GM19324 (cell line): ENCODE results near the gene DOCK9.
A peak's percentile ranks its signal among the peaks of the same experiment; 100 is the strongest.

Experiments used
- ATAC-seq: cut with Tn5 transposase; IDR thresholded peaks from one replicate; pipeline ENCODE4 v1.9.1; 2021; ENCODE audit warnings: mild to moderate bottlenecking, moderate library complexity; ENCODE audit not compliant: unreplicated experiment, low FRiP score

DOCK9 gene

DNA sequence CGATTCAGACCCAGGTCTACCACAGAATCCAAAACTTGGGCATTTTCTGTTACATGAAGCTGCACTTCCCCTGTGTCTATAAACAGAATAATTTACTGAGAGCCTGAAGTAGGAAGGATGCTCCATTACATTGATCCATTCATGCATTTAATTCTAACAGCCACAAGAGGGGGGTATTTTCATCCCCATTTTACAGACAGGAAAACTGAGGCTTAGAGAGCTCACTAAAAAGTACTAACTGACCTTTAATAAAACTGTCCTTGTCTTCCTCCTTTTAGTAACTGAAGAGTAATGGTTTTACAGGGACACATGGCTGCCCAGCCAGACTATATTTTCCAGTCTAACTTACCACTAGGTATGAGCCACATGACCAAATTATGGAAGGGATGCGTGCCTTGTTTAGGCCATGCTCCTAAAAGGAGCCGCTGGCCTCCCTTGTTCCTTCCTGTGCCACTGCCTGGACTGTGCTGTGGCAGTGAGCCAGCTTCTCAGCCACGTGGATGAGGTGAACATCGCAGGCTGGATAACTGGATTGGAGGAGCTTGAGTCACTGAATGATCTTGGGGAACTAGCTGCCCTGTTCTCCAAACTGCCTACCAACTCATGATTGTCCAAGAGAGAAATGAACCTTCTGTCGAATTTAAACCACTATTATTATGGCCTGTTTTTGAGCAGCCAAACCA lies 108.3 kb downstream of the DOCK9 start:
- no peak for ATAC-seq

DNA sequence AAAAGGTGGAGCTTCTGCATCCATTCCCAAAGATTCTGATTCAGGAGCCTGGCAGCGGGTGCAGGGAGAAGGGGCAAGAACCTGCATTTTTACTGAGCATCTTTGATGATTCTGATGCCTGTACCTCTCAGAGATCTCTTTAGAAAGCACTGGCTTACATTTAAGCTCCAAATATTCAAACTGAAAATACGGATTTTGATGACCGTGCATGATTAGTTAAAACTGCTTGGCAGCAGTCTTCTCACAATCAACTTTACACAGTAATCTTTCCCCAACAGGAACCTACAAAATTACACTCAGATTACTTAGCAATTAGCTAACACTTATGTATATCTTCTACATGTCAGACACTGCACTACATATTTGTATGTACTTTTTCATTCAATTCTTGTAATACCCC lies 108.9 kb downstream of the DOCK9 start:
- no peak for ATAC-seq

DNA sequence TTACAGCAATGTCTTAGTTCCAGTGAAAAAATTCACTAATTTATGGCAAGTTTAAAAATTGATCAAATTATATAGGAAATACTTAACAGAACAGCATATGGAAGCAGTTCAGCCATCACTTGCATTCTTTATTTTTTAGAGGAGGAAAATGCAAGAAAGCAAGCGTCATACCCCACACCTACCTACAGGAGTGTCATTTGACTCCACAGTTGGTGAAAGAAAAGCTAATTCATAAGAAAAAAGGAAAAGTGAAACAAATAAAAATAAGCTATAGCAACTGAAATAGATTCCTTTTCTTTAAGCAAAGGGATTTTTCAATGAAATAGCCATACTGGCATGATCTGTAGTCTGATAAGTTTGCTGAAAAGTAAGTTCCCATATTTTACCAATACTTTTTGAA lies 111.0 kb downstream of the DOCK9 start:
- ATAC-seq: no peak

DNA sequence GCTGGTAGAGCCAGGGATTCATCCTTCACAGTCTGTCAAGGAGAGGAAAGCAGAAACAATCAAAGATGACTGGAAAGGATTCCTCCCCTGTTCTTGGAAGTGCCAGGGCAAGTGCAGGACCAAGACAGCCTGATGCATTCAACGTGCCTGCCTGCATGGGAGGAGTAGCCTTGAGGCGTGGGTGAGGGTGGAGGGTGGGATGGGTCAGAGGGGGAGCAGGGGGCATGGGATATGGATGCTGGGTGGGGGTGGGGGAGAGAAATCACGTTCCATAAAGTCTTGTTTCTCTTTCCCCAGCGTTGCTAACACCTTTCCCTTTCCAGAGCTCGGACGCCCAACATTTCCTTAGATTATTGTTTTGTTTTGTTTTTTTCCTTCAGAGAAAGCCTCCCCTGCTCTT lies 117.4 kb downstream of the DOCK9 start:
- ATAC-seq: no peak

DNA sequence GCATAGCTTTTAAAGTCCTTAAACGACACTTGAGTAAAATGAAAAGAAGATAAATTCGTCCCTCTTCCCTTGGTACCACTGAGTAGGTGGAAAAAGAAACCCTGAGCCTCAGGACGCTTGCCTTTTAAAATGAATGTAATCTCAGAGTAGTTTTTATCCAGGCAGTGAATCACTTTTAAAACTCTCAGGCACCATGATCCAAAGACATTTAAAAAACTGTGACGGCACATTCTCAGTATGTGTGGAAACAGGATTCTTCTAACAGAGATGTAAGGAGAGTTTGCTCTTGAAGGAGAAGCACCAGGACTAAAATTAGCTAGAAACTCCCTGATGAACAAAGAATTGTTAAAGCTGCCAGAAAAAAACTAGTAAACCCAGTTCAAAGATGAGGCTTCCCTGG lies 119.7 kb downstream of the DOCK9 start:
- no peak for ATAC-seq

DNA sequence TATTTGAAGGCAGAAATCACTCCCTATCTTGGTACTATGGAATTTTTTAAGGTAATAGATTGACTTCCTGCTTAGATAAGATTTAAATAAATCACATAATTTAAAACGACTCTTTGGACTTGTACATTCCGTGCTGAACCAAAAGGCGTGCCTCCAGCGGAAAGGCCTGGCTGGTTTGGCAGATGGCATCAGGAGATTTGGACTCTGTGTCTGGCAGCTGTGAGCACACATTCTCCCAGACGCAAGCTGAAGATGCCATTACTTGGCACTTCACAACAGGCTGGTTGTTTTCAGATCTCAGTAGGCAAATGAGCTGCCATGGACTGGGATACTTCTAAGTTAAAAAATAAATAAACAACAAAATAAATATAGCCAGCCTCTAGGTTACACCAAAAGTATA lies 120.9 kb downstream of the DOCK9 start:
- ATAC-seq: no peak

DNA sequence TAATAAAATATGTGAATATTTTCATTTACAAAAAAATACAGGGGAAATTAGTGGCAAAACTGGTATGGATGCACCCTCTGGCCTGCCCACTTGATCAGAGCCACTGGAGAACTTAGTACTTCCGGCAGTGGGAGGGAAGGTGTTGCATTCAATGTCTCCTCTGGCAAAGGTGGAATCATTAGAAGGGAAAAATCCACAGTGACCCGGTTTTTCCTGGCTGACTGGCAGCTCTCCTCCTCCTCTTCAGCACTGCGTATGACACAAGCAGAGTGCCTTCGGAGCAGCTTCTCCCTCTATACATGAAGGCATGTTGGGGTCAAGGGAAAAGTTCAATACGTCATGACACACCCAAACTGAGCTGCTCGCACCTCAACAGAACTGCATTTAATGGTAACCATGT lies 123.4 kb downstream of the DOCK9 start:
- no peak for ATAC-seq

DNA sequence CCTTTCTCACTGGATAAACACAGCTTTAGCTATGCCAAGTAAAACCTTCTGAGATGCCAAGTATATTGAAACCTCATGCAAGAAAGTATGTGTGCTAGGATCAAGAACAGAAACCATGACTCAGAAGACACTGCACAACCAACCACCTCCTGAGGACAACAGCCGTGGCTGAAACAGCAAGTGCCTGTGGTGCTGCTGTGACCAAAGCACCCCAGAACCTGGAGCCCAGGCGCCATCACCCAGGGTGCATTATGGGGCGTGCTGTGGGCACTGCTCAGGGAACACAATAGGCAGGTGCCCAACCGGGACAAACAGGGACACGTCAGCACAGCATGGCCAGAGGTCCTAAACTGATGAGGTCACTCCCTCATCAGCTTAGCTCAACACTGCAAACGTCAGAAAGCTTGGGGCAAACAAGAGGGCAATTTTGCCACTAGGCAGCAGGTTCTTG lies 124.1 kb downstream of the DOCK9 start:
- peak; percentile 99 for ATAC-seq

DNA sequence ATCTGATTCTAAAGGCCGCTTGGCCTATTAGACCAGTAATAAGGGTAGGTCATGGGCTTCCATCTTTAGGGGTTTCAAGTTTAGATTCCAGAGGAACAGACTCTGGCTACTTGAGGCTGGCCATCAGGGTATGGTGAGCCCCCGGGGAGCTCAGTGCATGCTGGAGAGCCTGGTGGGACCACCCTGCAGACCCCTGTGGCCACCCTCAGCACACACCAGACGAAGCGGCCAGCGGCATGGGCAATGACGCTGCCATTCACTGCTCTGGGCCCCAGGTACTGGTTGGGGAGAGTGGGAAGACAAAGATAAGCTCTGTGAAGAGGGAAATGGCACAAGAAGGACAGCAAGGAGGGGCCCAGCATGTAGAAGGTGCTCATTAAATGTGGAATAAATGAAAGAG lies 126.6 kb downstream of the DOCK9 start:
- no peak for ATAC-seq

DNA sequence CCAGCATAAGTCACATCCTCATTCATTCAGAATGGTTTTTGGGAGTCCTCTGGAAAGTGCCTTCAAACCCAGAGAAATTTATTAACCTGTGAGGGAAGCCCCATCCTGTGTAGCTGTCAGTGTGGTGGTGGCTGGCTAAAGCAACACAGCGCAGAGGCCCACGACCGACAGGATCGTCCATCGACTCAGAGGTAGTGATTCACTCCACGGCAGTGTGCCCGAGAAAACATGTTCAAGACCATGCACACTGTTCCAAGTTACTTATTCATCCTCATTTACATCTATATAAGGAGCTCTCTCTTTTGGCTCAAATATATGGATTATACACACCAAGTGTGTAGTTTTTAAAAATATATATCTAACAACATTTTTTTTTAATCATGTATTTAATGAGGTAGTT lies 129.1 kb downstream of the DOCK9 start:
- ATAC-seq: no peak

DNA sequence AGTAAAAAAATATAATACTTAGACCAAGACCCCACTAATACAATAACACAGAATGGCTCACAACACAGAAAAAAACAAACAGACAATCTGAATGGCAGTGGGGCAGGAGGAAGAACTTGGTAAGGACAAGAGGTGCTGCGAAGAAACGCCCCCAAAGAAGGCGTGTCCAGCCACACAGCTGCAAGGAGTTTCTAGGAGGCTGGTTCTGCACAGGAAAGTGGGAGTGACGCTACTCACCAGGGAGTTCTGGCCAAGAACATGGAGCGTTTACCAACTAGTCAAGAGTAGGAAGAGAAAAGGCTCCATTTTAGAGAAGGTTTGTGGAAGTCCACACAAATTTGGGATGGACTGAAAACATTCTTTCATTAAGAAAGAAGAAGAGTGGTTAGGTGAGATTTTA lies 130.1 kb downstream of the DOCK9 start:
- ATAC-seq: no peak

DNA sequence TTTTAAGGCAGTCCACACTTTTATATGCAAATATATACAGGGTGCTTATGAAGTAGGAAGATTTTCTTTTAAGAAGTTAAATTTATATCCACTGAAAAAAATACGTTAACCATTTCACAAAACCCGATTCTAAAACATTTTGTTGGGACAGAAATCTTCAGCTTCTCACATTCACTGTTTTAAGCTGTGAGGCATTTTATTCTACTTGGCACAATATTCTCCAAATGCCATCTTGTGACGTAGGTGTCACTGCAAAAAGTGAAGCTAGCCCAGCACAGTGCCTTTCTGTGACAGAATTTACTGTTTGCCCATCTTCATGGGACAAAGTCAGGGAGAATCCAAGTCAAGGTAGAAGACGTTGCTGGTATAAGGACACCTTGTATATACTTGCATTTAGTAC lies 130.9 kb downstream of the DOCK9 start:
- ATAC-seq: no peak

DNA sequence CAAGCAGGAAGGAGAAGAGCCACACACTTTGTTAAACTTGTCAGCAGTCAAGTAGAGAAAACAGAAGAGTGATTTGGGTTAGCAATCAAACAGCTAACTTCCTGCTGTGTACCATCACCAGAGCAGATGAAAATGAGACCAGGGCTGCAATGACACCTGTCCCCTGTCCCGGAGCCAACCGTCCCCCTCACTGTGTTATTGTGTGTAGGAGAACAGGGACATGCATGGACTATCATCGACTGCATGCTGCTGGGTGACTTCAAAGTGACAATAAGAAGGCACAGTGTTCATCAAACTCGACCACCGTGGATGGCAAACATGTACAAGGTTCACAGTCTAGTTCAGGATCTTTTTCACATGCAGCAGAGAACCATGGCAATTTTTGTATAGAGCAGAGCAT lies 131.3 kb downstream of the DOCK9 start:
- no peak for ATAC-seq

DNA sequence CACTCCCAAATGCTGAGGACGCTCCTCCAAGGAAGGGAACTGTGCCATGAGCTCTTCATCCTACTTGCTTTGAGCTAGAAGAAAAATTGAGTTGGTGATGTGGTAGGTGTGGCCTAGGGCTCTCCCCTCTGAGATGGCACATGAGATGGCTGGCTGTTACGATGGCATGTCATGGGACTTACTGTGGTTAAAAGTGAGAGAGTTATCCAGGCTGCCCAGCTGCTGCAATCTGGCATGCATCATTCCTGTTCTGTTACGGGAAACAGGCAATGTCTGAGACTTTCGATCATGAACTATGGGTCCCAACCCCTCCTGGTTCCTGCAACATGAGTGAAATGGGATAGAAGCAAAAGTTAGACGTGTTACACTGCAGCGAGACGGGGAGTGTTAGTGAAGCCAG lies 132.1 kb downstream of the DOCK9 start:
- ATAC-seq: no peak

DNA sequence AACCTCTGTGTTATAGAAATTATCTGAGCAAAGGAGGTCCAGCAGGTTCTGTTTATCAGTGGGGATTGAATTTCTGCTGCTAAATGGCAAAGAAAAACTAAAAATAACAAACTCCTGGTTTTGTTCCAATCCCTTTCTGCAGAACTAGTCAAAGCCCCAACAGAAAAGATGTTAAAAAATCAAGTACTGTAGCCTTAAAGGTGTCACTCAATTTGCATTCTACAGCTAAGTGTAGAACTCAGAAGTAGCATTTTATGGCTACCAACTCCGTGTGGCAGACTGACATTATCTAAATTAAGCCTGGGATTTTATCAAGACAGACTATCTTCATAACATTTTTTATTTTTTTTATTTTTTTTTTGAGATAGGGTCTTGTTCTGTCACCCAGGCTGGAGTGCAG lies 133.8 kb downstream of the DOCK9 start:
- ATAC-seq: no peak

DNA sequence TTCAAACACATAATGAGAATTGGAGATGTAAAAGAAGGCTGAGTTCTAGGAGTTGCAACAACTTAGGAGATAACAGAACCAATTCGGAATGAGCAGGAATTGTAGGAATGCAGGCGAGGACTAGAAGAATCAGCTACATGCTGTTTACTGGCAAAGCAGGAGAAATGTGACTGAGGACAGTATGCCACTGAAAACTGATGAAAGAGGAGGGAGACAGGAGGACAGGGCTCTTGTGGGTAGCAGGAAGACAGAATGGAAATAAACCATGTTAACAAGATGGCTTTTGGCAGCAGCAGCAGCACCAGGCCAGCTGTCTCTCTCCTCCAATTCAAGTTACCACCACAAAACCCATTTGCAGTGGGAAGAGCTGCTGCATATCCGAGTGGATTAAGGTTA lies 134.4 kb downstream of the DOCK9 start:
- ATAC-seq: no peak

DNA sequence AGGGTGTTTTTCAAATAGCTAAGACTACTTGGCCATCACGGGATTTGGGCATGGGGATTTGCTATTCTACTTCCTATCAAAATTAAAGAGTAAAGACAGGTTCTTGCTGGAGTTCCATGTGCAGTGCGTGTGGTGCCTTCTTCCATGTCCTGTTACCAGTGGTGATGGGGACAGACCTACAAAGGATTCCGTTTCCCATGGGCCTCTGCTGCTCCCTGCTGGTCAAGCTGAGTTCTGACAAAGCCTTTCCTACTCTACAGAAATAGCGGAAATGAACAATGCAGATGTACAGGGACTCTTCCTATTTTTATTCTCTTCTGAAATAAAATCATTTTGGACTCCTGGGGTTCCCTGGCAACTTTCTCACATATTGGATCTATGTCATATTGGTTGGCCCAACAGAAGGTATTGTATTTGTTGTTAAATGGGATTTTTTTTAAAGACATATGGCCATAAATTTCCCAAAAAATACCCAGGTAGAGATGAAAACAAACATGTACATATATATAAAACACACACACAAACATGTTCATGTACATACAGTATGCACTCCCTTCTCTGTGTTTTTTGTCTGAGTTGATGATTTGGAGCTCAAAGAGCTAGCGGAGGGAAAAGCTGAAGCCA lies 134.9 kb downstream of the DOCK9 start:
- ATAC-seq: peak; percentile 88

DNA sequence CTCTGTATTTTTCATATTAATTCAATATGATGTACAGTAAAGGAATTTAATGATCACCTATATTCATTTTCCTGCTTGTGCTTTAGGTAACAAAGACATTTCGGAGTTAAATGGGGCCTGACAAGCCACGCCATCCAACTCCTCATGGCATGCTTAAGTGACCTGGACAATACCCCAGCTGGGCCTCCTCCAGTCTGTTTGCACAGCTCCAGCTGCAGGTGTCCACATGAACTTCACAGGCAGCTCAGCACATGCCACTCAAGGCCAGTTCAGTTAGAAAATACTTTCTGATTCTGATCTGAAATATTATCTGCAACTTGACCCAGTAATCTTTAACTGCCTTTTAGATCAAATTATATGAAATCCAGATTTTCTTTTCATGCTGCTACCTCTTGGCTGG lies 135.8 kb downstream of the DOCK9 start:
- ATAC-seq: no peak

DNA sequence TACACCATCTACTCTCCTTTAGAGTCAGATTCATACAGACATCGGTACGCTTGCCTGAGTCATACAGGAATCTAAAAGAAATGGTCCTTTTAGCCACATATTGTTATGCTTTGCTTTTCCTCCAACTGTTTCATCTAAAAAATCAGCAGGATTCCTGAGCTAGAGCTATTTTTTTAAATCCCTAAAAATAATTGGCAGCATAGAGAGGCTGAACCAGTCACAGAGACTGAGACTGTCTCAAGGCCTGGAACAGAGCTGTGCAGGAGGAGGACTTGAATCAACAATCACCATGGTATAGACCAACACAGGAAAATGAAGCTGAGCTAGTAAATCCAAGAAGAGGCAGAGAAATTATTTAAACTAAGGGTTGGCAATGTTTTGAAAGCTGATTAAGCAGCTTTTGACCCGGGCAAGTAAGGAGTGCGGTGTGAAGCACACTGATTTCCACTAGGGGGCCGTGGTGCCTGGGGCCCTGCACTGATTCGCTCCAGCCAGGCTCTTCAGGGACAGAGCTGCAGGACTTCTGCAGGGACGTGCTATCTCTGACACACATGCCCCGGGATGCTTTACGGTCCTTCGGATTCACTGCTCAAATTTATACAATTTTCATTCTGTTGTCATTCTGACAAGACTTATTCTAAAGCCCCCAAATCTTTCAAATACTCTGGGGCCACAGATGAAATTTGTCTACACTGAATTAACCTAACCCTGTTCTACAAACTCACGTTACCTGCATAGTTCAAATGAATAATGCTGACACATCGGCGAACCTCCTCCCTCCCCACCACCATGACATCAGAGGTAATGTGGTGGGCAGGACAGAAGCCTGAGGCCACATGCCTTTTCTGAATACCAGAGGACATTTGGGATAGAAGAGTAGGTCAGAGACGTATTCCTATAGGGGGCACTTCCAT lies 137.8 kb downstream of the DOCK9 start:
- ATAC-seq: peak; percentile 81

DNA sequence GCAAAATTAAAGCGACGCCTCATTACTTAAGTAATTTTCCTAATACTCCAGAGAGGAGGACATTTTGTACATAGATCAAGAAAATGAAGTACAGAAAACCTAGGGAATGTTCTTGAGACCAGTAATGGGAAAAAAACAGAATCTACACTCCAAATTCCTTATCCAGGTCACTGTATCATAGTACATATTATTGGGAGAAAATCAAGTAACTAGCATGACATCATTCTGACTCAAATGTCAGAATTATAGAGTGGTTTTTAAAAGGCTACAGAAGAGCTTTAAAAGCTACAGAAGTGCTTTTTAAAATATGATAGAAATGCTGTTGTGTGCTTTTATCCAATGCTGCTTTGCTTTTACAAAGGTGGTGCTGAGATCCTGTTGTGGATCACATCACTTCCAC lies 139.1 kb downstream of the DOCK9 start:
- ATAC-seq: no peak

DNA sequence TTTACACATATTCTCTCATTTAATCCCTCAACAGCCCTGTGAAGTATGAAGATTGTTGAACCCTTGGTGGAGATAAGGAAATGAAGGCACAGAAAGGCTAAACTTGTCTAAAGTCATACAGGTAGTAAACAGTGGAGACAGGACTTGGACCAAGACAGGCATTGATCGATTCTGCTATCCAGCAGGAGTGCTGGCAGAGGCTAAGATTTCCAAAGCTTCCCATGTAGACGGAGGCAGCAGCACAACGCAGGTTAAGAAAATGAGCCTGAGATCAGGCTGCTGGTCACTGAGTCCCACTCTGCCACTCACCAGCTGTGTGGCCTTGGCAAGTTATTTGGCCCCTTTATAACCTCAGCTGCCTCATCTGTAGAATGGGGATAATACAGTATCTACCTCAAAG lies 140.0 kb downstream of the DOCK9 start:
- no peak for ATAC-seq

DNA sequence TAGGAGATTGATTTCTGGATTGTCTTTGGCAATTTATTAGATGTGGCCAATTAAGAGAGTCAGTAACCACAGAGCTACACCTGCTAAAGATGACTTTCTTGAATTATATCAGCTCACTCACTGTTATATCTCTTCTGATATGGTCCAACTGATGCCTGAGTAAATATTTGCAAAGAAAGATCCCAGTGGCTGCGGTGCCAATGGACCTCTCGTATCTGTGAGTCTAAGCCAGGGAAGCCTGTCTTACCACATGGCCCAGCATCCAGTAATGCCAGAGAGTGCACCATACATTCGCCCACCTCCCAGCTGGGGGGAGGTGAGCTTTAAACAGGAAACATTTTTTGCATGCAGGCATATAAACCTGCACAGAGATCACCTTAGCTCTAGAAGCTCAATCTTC lies 142.7 kb downstream of the DOCK9 start:
- no peak for ATAC-seq
